Keratinocyte (primary cell): Measurements from ENCODE around the gene TPRX1. TPM values are rescaled to one million over a fixed set of nuclear protein-coding genes. Genes with fewer than 3 reads are reported as not detected.
"Not testable (repeated sequence)": the region's sequence is repeated elsewhere in the genome, so short reads cannot be mapped to it uniquely, and the experiment has no call there.

ENCODE experiments used
- DNase-seq: peaks from one replicate; pipeline ENCODE4 v3.0.0-alpha.2; 2011; ENCODE audit warnings: low read depth, missing footprints, low spot score
- FAIRE-seq: peaks from 2 replicates; lab custom pipeline; 2011; peaks lifted over from hg19 to GRCh38; lab: Jason Lieb, UNC
- H2AFZ ChIP-seq: 2 replicates; pipeline ENCODE4 v1.6.0; 2012; ENCODE audit warnings: low read length, control low read depth, inconsistent platforms; ENCODE audit not compliant: control insufficient read depth
- H3K27ac ChIP-seq: 2 replicates; pipeline ENCODE4 v1.5.1; 2011; ENCODE audit warnings: low read length; ENCODE audit not compliant: control insufficient read depth, insufficient read depth
- H3K27me3 ChIP-seq: 3 replicates; pipeline ENCODE4 v1.6.0; 2011; ENCODE audit warnings: low read length; ENCODE audit not compliant: control insufficient read depth, insufficient read depth; ENCODE audit errors: extremely low read depth
- H3K36me3 ChIP-seq, 2 experiments: 2 replicates in 1 of 2; 3 replicates in 1 of 2; pipeline ENCODE4 v1.5.1; 2011; ENCODE audit warnings: low read length in 2 of 2, mild to moderate bottlenecking in 1 of 2; ENCODE audit not compliant: control insufficient read depth in 2 of 2, insufficient read depth in 2 of 2; ENCODE audit errors: extremely low read depth in 1 of 2
- H3K4me1 ChIP-seq: 3 replicates; pipeline ENCODE4 v1.5.1; 2011; ENCODE audit warnings: low read length; ENCODE audit not compliant: control insufficient read depth, insufficient read depth; ENCODE audit errors: extremely low read depth
- H3K4me2 ChIP-seq: 3 replicates; pipeline ENCODE4 v1.6.0; 2011; ENCODE audit warnings: low read depth, low read length; ENCODE audit not compliant: control insufficient read depth, insufficient read depth; ENCODE audit errors: extremely low read depth
- H3K4me3 ChIP-seq, 3 experiments: fragments of 200-600 bp in 1 of 3; sonication (generic) in 1 of 3; 2 replicates in 2 of 3; 3 replicates in 1 of 3; pipeline ENCODE4 v1.5.1; 2011 to 2016; ENCODE audit warnings: low read length in 3 of 3, mild to moderate bottlenecking in 3 of 3, control low read depth in 2 of 3, inconsistent platforms in 1 of 3, low read depth in 1 of 3, mixed read lengths in 1 of 3, mixed run types in 1 of 3, moderate library complexity in 1 of 3; ENCODE audit not compliant: control insufficient read depth in 2 of 3, insufficient read depth in 2 of 3; ENCODE audit errors: extremely low read depth in 1 of 3
- H3K79me2 ChIP-seq: 2 replicates; pipeline ENCODE4 v1.6.0; 2012; ENCODE audit warnings: low read length; ENCODE audit not compliant: control insufficient read depth, insufficient read depth
- H3K9ac ChIP-seq: 3 replicates; pipeline ENCODE4 v1.6.0; 2011; ENCODE audit warnings: low read length; ENCODE audit not compliant: control insufficient read depth, insufficient read depth; ENCODE audit errors: extremely low read depth
- H3K9me1 ChIP-seq: 3 replicates; pipeline ENCODE4 v1.6.0; 2011; ENCODE audit warnings: low read length; ENCODE audit not compliant: control insufficient read depth, insufficient read depth; ENCODE audit errors: extremely low read depth
- H3K9me3 ChIP-seq: 2 replicates; pipeline ENCODE4 v1.5.1; 2012; ENCODE audit warnings: low read depth, low read length; ENCODE audit not compliant: control insufficient read depth
- H4K20me1 ChIP-seq: 3 replicates; pipeline ENCODE4 v1.6.0; 2011; ENCODE audit warnings: low read length; ENCODE audit not compliant: control insufficient read depth, insufficient read depth; ENCODE audit errors: extremely low read depth
- EZH2 ChIP-seq: IDR thresholded peaks from one replicate; pipeline ENCODE4 v1.6.1; 2012; ENCODE audit warnings: inconsistent platforms, mild to moderate bottlenecking, low read length, moderate library complexity
- dilution Hi-C: fragments of 300-500 bp; cut with MboI; formaldehyde crosslinking; loops from one replicate; pipeline ENCODE4 v1.7.0; 2020; ENCODE audit warnings: low sequenced_read_pairs; ENCODE audit not compliant: extremely low pct_ligation_motif_present
- polyA plus RNA-seq, 5 experiments: library from polyadenylated mRNA; depleted of rRNA in 3 of 5; stranded (reverse) in 3 of 5; stranded (forward) in 1 of 5; unstranded in 1 of 5; fragments of >200 nt; gene quantifications; 1 replicate in 1 of 5; 2 replicates in 3 of 5; 3 replicates in 1 of 5; pipeline versions ENCODE4 v1.2.1 to v1.2.3, GENCODE V29; 2011 to 2012; ENCODE audit warnings: missing spikeins in 2 of 5, low read depth in 1 of 5, low replicate concordance in 1 of 5
- TF ChIP-seq, protein P1 (sequence below), 3 experiments: IDR thresholded peaks in 1 of 3; conservative IDR thresholded peaks in 1 of 3; optimal IDR thresholded peaks in 1 of 3; 2 replicates in 2 of 3; 3 replicates in 1 of 3; pipeline versions ENCODE3 to v1.5.1; 2011; ENCODE audit warnings: low read length in 3 of 3, mild to moderate bottlenecking in 3 of 3, moderate library complexity in 2 of 3, control low read depth in 1 of 3, inconsistent platforms in 1 of 3; ENCODE audit not compliant: insufficient read depth in 2 of 3; ENCODE audit errors: extremely low read depth in 1 of 3

TPRX1 gene
- polyA plus RNA-seq, 1 donor (not counting 4 experiments of a cell fraction or from before 2014, with no cell fraction given) = not detected

DNA sequence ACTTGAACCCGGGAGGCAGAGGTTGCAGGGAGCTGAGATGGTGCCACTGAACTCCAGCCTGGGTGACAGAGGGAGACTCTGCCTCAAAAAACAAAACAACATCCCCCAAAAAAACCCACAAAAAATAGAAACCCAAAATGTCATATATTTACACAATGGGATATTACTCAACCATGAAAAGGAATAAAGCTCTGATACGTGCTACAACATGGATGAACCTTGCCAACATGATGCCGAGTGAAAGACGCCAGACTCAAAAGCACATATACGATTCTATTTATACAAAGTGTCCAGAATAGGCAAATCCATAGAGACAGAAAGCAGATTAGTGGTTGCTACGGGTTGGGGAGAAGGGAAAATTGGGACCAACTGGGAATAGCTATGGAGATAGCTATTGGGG, 2.1 kb upstream of the TPRX1 start:
- no peaks in the 10 kb centered on the region for H4K20me1 ChIP-seq
- no peaks in the 10 kb centered on the region for H3K79me2 ChIP-seq
- H3K9ac ChIP-seq = no peak overlapping the region
- no peak overlapping the region for H3K4me3 ChIP-seq
- DNase-seq (no peak), FAIRE-seq (no peak)
- TF ChIP-seq, protein P1, sequence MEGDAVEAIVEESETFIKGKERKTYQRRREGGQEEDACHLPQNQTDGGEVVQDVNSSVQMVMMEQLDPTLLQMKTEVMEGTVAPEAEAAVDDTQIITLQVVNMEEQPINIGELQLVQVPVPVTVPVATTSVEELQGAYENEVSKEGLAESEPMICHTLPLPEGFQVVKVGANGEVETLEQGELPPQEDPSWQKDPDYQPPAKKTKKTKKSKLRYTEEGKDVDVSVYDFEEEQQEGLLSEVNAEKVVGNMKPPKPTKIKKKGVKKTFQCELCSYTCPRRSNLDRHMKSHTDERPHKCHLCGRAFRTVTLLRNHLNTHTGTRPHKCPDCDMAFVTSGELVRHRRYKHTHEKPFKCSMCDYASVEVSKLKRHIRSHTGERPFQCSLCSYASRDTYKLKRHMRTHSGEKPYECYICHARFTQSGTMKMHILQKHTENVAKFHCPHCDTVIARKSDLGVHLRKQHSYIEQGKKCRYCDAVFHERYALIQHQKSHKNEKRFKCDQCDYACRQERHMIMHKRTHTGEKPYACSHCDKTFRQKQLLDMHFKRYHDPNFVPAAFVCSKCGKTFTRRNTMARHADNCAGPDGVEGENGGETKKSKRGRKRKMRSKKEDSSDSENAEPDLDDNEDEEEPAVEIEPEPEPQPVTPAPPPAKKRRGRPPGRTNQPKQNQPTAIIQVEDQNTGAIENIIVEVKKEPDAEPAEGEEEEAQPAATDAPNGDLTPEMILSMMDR (optimal IDR thresholded peaks at IDR 0.05 in 1 of 3, IDR thresholded peaks at IDR 0.05 in 1 of 3, conservative IDR thresholded peaks at IDR 0.05 in 1 of 3; ENCODE audit: extremely low read depth in 1 of 3, insufficient read depth in 2 of 3, low read length in 3 of 3) = no peak
- no peak for TF ChIP-seq EZH2
- no peaks in the 10 kb centered on the region for H3K9me3 ChIP-seq
- no peaks in the 10 kb centered on the region for H3K9me1 ChIP-seq
- no peak overlapping the region for H3K27ac ChIP-seq
- dilution Hi-C loops = no loop called here
- H2AFZ ChIP-seq = no peak overlapping the region
- H3K4me2 ChIP-seq = no peak overlapping the region
- H3K36me3 ChIP-seq = no peaks in the 10 kb centered on the region
- no peaks in the 10 kb centered on the region for H3K27me3 ChIP-seq
- no peaks in the 10 kb centered on the region for H3K4me1 ChIP-seq

DNA sequence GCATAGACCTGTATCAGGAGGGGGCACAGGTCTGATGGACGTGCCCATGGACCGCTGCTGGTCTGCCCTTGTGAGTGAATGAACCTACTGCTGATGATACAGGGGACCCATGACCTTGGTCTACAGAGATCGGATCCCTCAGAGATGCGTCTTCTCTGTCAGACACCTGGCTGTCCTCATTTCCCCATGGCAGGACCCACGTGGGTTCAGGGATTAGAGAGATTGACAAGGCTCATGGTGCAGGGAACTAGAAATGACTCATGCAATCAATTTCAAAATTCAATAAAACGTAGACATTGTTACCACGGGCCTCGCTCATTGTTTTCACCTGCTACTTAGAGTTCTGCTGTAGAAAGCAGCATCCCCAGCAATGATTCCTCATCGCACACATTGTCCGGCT, 962 bp upstream of the TPRX1 start:
- Histone ChIP-seq H3K4me2 (no peak overlapping the region), H4K20me1 (no peaks in the 10 kb centered on the region), H3K27me3 (no peaks in the 10 kb centered on the region), H3K9me3 (no peaks in the 10 kb centered on the region), H3K9me1 (no peaks in the 10 kb centered on the region), H3K4me1 (no peaks in the 10 kb centered on the region), H3K79me2 (no peaks in the 10 kb centered on the region), H3K9ac (no peak overlapping the region), H3K27ac (no peak overlapping the region), H2AFZ (no peak overlapping the region), H3K36me3 (no peaks in the 10 kb centered on the region), H3K4me3 (no peak overlapping the region)
- no peak for FAIRE-seq
- TF ChIP-seq, protein P1 (optimal IDR thresholded peaks at IDR 0.05 in 1 of 3, IDR thresholded peaks at IDR 0.05 in 1 of 3, conservative IDR thresholded peaks at IDR 0.05 in 1 of 3; ENCODE audit: extremely low read depth in 1 of 3, insufficient read depth in 2 of 3, low read length in 3 of 3) = no peak
- no peak for TF ChIP-seq EZH2
- no peak for DNase-seq
- dilution Hi-C loops = no loop called here

DNA sequence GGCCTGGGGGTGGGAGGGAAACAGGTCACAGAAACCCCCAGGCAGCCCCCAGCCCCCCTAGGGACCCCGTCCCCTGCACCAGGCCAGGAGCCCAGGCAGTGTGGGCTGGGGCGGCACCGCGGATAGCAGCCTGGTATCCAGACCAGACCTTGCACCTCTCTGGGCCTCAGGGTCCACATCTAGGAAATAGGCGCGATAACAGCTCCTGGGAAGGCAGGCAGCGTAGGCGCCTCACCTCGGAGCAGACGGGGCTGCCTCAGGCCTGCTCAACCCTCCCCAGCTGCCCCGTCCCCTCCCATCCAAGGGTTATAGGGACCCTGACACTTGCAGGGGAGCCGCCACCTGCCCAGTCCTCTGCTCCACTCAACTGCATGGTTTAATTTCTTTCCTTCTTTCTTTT, 680 bp downstream of the TPRX1 start:
- H3K9me1 ChIP-seq, H3K27me3 ChIP-seq, H3K9me3 ChIP-seq, FAIRE-seq, H3K79me2 ChIP-seq, H4K20me1 ChIP-seq, H3K4me2 ChIP-seq, dilution Hi-C loops, H3K4me3 ChIP-seq, H2AFZ ChIP-seq, H3K4me1 ChIP-seq, DNase-seq, H3K27ac ChIP-seq, H3K9ac ChIP-seq, H3K36me3 ChIP-seq: not testable (repeated sequence)

DNA sequence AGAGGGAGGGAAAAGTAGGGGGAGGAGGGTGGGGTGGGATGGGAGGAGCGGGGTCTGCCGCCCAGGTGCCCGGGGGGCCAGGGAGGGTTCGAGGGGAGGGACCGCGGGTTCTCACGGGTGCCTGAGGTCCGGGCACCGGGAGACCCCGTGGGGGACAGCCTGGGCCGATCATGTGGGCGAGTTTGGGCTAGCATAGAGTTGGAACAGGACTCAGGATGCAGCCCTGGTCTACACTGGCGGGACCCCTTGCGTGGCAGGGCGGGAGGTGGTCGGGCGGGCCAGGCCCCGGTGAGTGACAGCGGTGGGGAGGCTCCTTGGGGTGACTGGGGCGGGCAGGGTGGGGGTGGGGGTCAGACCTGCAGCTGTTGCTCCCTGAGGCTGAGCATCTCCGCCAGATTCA, 1.2 kb downstream of the TPRX1 start:
- H3K4me2 ChIP-seq, H3K9me1 ChIP-seq, H3K36me3 ChIP-seq, H3K27me3 ChIP-seq, H2AFZ ChIP-seq, DNase-seq, H4K20me1 ChIP-seq, FAIRE-seq, H3K9me3 ChIP-seq, H3K27ac ChIP-seq, H3K79me2 ChIP-seq, dilution Hi-C loops, H3K9ac ChIP-seq, H3K4me3 ChIP-seq, H3K4me1 ChIP-seq: not testable (repeated sequence)
